Mesenchymal stem cell (in vitro differentiated cells and primary cell): ENCODE data around the gene PAOX.

Experiments used
- DNase-seq: peaks from one replicate; pipeline ENCODE4 v3.0.0-alpha.2; 2013
- H2AFZ ChIP-seq: one replicate; pipeline ENCODE4 v1.6.1; 2013; ENCODE audit warnings: low read depth, mild to moderate bottlenecking, control low read depth, inconsistent platforms, low read length, moderate library complexity
- H2AK5ac ChIP-seq: 2 replicates; pipeline ENCODE4 v1.6.1; 2013; ENCODE audit warnings: low read length, moderate library complexity, mild to moderate bottlenecking, inconsistent platforms; ENCODE audit not compliant: severe bottlenecking
- H2BK120ac ChIP-seq: one replicate; pipeline ENCODE4 v1.6.1; 2013; ENCODE audit warnings: low read depth, mild to moderate bottlenecking, inconsistent platforms, low read length, moderate library complexity
- H2BK12ac ChIP-seq, 2 experiments: one replicate each; pipeline ENCODE4 v1.6.1; 2013; ENCODE audit warnings: inconsistent platforms in 2 of 2, low read length in 2 of 2, mild to moderate bottlenecking in 2 of 2, moderate library complexity in 2 of 2, control low read depth in 1 of 2
- H2BK15ac ChIP-seq: one replicate; pipeline ENCODE4 v1.6.1; 2013; ENCODE audit warnings: mild to moderate bottlenecking, low read depth, inconsistent platforms; ENCODE audit not compliant: poor library complexity, severe bottlenecking
- H2BK5ac ChIP-seq: 2 replicates; pipeline ENCODE4 v1.6.1; 2013; ENCODE audit warnings: low read depth, mild to moderate bottlenecking, low read length, control low read depth, inconsistent platforms; ENCODE audit not compliant: poor library complexity, severe bottlenecking
- H3K14ac ChIP-seq, 2 experiments: one replicate each; pipeline ENCODE4 v1.6.1; 2013; ENCODE audit warnings: inconsistent platforms in 2 of 2, low read length in 2 of 2, control low read depth in 1 of 2, mild to moderate bottlenecking in 1 of 2, moderate library complexity in 1 of 2
- H3K18ac ChIP-seq, 2 experiments: one replicate each; pipeline ENCODE4 v1.6.1; 2013; ENCODE audit warnings: inconsistent platforms in 2 of 2, low read length in 2 of 2, control low read depth in 1 of 2, low read depth in 1 of 2, mild to moderate bottlenecking in 1 of 2
- H3K23ac ChIP-seq, 2 experiments: one replicate each; pipeline ENCODE4 v1.6.1; 2013; ENCODE audit warnings: inconsistent platforms in 2 of 2, low read length in 2 of 2, mild to moderate bottlenecking in 2 of 2, moderate library complexity in 2 of 2, control low read depth in 1 of 2
- H3K27ac ChIP-seq: 2 replicates; pipeline ENCODE4 v1.5.1; 2013; ENCODE audit warnings: mild to moderate bottlenecking, moderate library complexity, low read length, control low read depth, inconsistent platforms; ENCODE audit not compliant: poor library complexity, severe bottlenecking
- H3K27me3 ChIP-seq, 2 experiments: 2 replicates each; pipeline versions ENCODE4 v1.6.1 to v1.7.0; 2013; ENCODE audit warnings: low read length in 2 of 2, mild to moderate bottlenecking in 2 of 2, moderate library complexity in 2 of 2, control low read depth in 1 of 2, inconsistent platforms in 1 of 2; ENCODE audit not compliant: control insufficient read depth in 1 of 2, insufficient read depth in 1 of 2
- H3K36me3 ChIP-seq, 2 experiments: 2 replicates each; pipeline versions ENCODE4 v1.6.1 to v1.7.0; 2013; ENCODE audit warnings: low read length in 2 of 2, control low read depth in 1 of 2, inconsistent platforms in 1 of 2, low read depth in 1 of 2, mild to moderate bottlenecking in 1 of 2; ENCODE audit not compliant: insufficient read depth in 2 of 2, control insufficient read depth in 1 of 2
- H3K4ac ChIP-seq, 2 experiments: one replicate each; pipeline ENCODE4 v1.6.1; 2013; ENCODE audit warnings: inconsistent platforms in 2 of 2, low read length in 2 of 2, mild to moderate bottlenecking in 2 of 2, moderate library complexity in 2 of 2, control low read depth in 1 of 2, low read depth in 1 of 2
- H3K4me1 ChIP-seq: 2 replicates; pipeline ENCODE4 v1.6.1; 2013; ENCODE audit warnings: low read depth, low read length, control low read depth; ENCODE audit not compliant: control insufficient read depth, insufficient read depth
- H3K4me2 ChIP-seq: 2 replicates; pipeline ENCODE4 v1.6.1; 2013; ENCODE audit warnings: low read length, mild to moderate bottlenecking, inconsistent platforms; ENCODE audit not compliant: poor library complexity, severe bottlenecking
- H3K4me3 ChIP-seq, 2 experiments: 2 replicates each; pipeline versions ENCODE4 v1.5.1 to v1.7.0; 2013; ENCODE audit warnings: low read length in 2 of 2, mild to moderate bottlenecking in 2 of 2, control low read depth in 1 of 2, low read depth in 1 of 2; ENCODE audit not compliant: insufficient read depth in 1 of 2
- H3K79me1 ChIP-seq: replicated peaks from 2 replicates; pipeline ENCODE4 v1.6.1; 2013; ENCODE audit warnings: mild to moderate bottlenecking, control low read depth, low read length, inconsistent platforms; ENCODE audit not compliant: poor library complexity, severe bottlenecking
- H3K9ac ChIP-seq: 2 replicates; pipeline ENCODE4 v1.7.0; 2013; ENCODE audit warnings: mild to moderate bottlenecking, low read length, moderate library complexity
- H3K9me3 ChIP-seq: 2 replicates; pipeline ENCODE4 v1.7.0; 2013; ENCODE audit warnings: mild to moderate bottlenecking, low read length; ENCODE audit not compliant: control insufficient read depth
- H4K8ac ChIP-seq: one replicate; pipeline ENCODE4 v1.6.1; 2013; ENCODE audit warnings: inconsistent platforms, mild to moderate bottlenecking, low read length, moderate library complexity
- H4K91ac ChIP-seq: one replicate; pipeline ENCODE4 v1.6.1; 2013; ENCODE audit warnings: mild to moderate bottlenecking, low read length, inconsistent platforms
- WGBS: methylation state at CpG from one replicate; pipeline ENCODE4 v1.1.7; 2013; ENCODE audit warnings: mixed read lengths; 5-methylcytosine and 5-hydroxymethylcytosine counted together

PAOX gene

GRCh38 chr10:133334503-133335245, 44.4 kb upstream of the PAOX start:
- peaks cover 22% of the 10 kb centered on the region for H3K4me1 ChIP-seq

GRCh38 chr10:133335246-133336117, 43.6 kb upstream of the PAOX start:
- WGBS = 17% methylated on average over 41 of the region's 75 CpGs
- Histone ChIP-seq H2BK120ac (no peak overlapping the region), H2AFZ (no peak overlapping the region), H3K4me3 (peak overlapping the region; percentile 18 to 68), H2BK5ac (no peak overlapping the region), H3K9me3 (no peaks in the 10 kb centered on the region), H3K4me1 (peaks cover 21% of the 10 kb centered on the region), H3K79me1 (no peaks in the 10 kb centered on the region), H3K36me3 (peaks cover 0 to 5% of the 10 kb centered on the region in 2 experiments), H3K4ac (no peak overlapping the region), H2AK5ac (no peak overlapping the region), H3K23ac (peak overlapping the region in 1 of 2 experiments; percentile 36), H3K14ac (no peak overlapping the region), H4K8ac (no peak overlapping the region), H3K27me3 (peaks cover 52 to 73% of the 10 kb centered on the region in 2 experiments), H2BK15ac (peak overlapping the region; percentile 67), H2BK12ac (no peak overlapping the region), H3K18ac (peak overlapping the region in 1 of 2 experiments; percentile 18), H4K91ac (no peak overlapping the region), H3K9ac (peak overlapping the region; percentile 77), H3K27ac (no peak overlapping the region), H3K4me2 (peak overlapping the region; percentile 59)
- DNase-seq = peak; percentile 69

More at GRCh38 chr10:133334503-133335245, 44.4 kb upstream of the PAOX start:
- Histone ChIP-seq H4K8ac (no peak overlapping the region), H3K18ac (no peak overlapping the region), H2BK15ac (peak overlapping the region; percentile 67), H3K36me3 (peaks cover 0 to 5% of the 10 kb centered on the region in 2 experiments), H2BK5ac (no peak overlapping the region), H2AFZ (no peak overlapping the region), H3K4me2 (peak overlapping the region; percentile 59), H3K4ac (no peak overlapping the region), H3K9ac (peak overlapping the region; percentile 77), H2BK12ac (no peak overlapping the region), H3K4me3 (peak overlapping the region in 1 of 2 experiments; percentile 68), H2AK5ac (no peak overlapping the region), H3K79me1 (no peaks in the 10 kb centered on the region), H3K9me3 (no peaks in the 10 kb centered on the region), H2BK120ac (no peak overlapping the region), H3K27ac (no peak overlapping the region), H3K23ac (no peak overlapping the region), H4K91ac (no peak overlapping the region), H3K27me3 (peaks cover 52 to 67% of the 10 kb centered on the region in 2 experiments), H3K14ac (no peak overlapping the region)
- WGBS = 40% methylated on average over 41 of the region's 51 CpGs
- DNase-seq = peak; percentile 33

- no peak overlapping the region for H3K23ac ChIP-seq
- no peak overlapping the region for H3K27ac ChIP-seq
- no peak overlapping the region for H2BK15ac ChIP-seq
- H3K79me1 ChIP-seq = no peaks in the 10 kb centered on the region
- no peak overlapping the region for H2AK5ac ChIP-seq
- peaks cover 52 to 73% of the 10 kb centered on the region in 2 experiments for H3K27me3 ChIP-seq
- H3K4me1 ChIP-seq = peaks cover 21% of the 10 kb centered on the region
- WGBS = 27% methylated on average over 14 of the region's 41 CpGs
- H3K36me3 ChIP-seq = peaks cover 0 to 5% of the 10 kb centered on the region in 2 experiments
- H3K9me3 ChIP-seq = no peaks in the 10 kb centered on the region
- no peak overlapping the region for H3K4me2 ChIP-seq
- H2BK120ac ChIP-seq = no peak overlapping the region
- no peak overlapping the region for H3K14ac ChIP-seq
- no peak overlapping the region for H2AFZ ChIP-seq
- H2BK12ac ChIP-seq = no peak overlapping the region
- no peak overlapping the region for H3K9ac ChIP-seq
- DNase-seq = no peak
- no peak overlapping the region for H3K4ac ChIP-seq
- H2BK5ac ChIP-seq = no peak overlapping the region
- H4K8ac ChIP-seq = no peak overlapping the region
- no peak overlapping the region for H3K18ac ChIP-seq
- H3K4me3 ChIP-seq = no peak overlapping the region
- H4K91ac ChIP-seq = peak overlapping the region; percentile 46
Measured at GRCh38 chr10:133336118-133336576, 42.9 kb upstream of the PAOX start.
